ENCODE data around the gene PRKCA. TPM values are rescaled to one million over a fixed set of nuclear protein-coding genes. Genes with fewer than 3 reads are reported as not detected.
"Not testable (repeated sequence)": the region's sequence is repeated elsewhere in the genome, so short reads cannot be mapped to it uniquely, and the experiment has no call there.

PRKCA gene
- polyA plus RNA-seq (2013, experiment 1 of 2; ENCODE audit: insufficient read length), result 43.3 TPM
- 42.2 TPM for polyA plus RNA-seq (2013, experiment 2 of 2; ENCODE audit: insufficient read length)

DNA sequence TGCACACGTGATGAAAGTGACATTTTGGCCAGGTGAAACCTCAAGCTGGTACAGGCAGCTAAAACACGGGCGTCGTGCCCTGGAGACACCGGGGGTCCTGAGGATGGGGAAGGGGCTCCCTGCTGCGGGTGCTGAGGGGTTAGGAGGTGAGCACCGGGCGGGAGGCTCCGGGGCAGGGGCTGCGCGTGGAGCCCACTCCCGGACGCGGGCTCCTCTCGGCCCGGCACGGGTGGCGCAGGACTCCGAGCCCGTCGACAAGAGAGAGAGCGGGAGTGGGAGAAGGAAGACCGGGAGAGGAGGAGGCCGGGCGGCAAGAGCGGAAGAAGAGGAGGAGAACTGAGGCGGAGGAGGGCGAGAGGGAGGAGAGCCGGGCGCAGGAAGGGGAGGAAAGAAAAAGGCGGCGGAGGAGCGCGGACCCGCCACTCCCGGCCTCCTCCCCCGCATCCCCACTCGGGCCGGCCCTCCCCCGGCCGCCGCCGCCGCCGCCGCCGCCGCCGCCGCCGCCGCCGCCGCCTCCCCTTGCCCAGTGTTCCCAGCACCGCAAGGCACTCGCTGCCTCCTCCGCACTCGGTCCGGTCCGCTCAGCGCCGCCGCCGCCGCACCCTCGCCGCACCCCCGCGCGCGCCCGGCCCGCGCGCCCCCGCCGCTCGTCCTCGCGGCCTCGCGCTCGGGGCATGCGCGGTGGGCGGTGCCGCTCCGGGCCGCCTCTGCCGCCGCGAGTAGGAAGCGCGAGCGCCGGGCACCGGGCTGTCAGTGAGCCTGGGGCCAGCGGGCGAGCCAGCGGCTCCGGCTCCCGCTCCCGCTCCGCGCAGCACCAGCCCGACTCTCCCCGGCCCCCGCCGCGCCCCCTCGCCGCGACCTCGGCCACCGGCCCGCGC lies at the start of gene PRKCA:
Gene PRKCA (plus strand): TSS at position 750 of the 878 bp plus-strand sequence.
- DNase-seq, result peak; percentile 85

DNA sequence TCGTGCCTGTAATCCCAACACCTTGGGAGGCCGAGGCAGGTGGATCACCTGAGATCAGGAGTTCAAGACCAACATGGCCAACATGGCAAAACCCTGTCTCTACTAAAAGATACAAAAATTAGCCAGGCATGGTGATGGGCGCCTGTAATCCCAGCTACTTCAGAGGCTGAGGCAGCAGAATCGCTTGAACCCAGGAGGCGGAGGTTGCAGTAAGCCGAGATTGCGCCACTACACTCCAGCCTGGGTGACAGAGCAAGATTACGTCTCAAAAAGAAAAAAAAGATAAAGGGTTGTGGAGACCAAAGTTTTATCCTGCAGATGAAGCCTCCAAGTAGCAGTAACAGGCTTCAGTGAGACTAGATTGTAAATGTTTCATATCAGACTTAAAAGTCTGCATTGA lies 49.0 kb upstream of the PRKCA start:
- not testable (repeated sequence) for DNase-seq

DNA sequence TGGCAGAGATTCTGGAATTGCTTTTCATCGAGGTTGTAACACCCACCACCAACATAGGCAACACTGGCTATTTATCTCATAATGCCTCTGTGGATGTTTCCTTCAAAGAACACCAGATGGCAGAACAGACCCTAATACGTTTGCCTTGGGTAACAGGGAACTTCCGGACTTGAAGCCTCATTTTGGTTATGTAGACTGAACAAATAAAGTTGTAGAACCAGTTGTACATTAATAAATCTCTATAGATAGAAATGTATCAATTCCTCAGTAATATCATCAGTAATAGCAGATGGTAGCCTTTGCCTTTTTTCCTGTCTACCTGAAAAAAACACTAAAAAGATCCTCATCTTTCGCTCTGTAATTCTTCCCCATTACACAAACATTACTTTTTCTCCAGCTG lies 47.3 kb upstream of the PRKCA start:
- DNase-seq, result peak; percentile 83

DNA sequence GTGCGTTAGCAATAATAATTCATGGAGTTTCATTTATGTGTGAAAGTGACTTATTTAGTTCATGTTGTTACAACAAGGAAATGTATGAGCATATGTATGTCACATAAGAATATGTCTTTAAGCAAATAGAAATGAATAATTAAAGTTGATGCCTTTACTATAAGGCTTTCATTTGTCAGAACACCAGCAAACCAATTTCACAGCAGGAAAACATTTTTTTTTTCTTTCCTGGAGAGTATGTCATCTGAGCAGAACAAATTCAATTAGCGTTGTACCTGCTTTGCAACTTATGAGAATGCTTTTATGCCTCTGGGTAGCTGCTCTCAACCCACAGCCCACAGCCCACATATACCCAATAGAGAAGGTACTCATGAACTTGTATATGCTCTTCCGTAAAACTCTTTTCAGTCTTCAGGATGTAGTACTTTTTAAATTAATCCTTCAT lies 46.9 kb upstream of the PRKCA start:
- no peak for DNase-seq

DNA sequence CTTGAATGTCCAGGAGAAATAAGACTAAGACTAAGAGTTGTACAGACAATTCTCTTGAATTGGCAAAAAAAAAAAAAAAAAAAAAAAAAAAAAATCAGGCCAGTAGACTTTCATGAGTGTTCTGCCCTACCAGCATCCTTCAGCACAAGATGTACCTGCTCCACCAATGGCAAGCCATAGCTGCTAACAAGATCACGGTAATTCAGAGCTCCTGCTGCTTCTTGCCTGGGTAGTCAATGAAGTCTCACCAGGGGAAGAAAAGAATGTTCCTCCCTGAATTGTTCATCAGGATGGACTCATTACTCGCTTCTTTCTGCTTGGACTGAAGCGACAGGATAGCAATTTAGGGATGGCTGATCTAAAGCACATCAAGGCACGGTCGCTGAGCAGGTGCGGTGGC lies 42.1 kb upstream of the PRKCA start:
- DNase-seq, result no peak

DNA sequence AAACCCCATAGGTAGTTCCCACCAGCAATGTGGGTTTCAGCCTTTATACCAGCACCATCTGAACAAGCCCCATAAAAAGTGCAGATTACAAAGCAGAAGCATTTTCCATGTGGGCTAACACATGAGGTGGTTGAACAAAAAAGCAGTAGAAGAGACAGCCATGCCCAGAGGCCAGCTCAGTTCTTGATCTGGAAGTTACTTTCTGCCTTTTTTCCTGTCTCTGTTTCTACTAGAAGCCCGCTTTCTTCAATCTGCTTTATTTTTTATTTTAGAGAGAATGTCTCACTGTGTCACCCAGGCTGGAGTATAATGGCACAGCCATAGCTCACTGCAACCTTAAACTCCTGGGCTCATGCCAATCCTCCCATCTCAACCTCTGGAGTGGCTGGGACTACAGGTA lies 41.7 kb upstream of the PRKCA start:
- no peak for DNase-seq

DNA sequence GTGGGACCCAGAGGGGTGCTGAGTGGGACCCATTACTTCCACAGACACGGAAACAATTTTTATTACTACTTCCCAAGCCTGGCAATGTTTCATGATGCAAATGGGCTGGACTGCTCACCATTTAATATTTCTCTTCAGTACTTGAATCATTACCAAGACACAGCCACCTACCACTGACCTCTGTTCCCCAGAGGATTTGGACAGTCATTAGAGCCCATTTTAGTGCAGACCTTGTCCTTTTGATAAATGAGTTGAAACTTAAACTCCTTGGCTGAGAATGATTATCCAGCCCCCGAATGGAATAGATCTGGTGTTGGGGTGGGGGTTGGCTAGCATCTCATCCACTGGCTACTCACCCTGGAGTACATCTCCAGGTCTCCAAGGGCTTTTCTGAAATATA lies 39.6 kb upstream of the PRKCA start:
- DNase-seq, result no peak

DNA sequence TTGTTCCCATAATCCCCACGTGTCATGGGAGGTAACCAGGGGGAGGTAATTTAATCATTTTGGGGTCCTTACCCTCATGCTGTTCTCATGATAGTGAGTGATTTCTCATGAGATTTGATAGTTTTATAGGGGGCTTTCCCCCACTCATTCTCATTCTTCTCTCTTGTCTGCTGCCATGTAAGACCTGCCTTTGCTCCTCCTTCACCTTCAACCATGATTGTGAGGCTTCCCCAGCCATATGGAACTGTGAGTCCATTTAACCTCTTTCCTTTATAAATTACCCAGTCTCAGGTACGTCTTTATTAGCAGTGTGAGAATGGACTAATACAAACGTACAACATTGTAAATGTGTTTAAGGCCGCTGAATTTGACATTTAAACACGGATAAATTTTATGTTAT lies 37.7 kb upstream of the PRKCA start:
- no peak for DNase-seq

DNA sequence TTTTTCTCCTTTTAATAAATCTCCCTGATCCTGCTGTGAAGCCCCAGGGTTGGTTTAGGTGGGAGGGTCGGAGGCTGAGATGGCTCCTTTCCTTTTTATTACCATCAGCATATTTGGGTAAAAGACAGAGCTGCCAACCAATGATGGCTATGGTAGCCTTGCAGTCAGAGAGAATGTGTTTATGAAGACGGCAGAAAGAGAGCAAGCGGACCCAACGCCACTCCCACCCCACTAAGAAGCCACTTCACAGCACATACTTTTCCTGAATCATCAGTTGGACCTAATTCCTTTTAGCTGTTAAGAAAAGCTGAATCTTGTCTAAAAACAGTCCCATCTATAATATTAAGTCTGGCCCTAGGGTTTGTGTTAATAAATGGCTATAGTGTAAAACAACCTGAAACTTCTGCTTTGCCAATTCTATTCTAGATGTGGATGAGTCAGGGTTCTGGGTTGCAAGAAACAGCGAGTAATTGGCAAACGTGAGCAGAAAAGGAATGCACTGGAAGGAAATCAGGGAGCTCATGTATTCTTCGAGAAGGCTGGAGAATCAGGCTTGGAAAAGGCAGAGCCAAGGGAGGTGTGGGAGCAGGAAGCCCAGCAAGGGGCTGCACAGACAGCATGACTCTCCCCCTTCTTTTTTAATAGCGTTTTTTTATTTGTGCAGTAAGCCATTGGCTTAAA lies 34.0 kb upstream of the PRKCA start:
- DNase-seq, result peak; percentile 86

DNA sequence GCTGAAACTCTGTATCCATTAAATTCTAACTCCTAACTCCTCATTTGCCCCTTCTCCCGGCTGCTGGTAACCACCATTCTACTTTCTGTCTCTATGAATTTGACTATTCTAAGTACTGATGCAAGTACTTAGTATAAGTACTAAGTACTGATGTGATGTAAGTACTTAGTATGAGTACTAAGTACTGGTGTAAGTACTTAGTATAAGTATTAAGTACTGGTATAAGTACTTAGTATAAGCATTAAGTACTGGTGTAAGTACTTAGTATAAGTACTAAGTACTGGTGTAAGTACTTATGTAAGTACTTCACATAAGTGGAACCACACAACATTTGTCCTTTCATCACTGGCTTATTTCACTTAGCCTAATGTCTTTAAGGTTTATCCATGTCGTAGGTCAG lies 32.3 kb upstream of the PRKCA start:
- DNase-seq, result no peak

DNA sequence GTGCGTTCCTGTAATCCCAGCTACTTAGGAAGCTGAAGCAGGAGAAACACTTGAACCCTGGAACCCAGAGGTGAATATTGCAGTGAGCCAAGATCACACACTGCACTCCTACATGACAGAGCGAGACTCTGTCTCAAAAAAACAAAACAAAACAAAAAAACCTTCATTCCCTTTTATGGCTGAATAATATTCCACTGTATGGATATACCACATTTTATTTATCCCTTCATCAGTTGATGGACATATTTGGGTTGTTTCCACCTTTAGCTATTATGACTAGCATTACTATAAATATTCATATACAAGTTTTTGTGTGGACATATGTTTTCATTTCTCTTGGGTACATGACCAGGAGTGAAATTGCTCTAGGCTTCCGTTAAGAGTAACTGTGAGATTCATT lies 30.9 kb upstream of the PRKCA start:
- DNase-seq, result no peak

DNA sequence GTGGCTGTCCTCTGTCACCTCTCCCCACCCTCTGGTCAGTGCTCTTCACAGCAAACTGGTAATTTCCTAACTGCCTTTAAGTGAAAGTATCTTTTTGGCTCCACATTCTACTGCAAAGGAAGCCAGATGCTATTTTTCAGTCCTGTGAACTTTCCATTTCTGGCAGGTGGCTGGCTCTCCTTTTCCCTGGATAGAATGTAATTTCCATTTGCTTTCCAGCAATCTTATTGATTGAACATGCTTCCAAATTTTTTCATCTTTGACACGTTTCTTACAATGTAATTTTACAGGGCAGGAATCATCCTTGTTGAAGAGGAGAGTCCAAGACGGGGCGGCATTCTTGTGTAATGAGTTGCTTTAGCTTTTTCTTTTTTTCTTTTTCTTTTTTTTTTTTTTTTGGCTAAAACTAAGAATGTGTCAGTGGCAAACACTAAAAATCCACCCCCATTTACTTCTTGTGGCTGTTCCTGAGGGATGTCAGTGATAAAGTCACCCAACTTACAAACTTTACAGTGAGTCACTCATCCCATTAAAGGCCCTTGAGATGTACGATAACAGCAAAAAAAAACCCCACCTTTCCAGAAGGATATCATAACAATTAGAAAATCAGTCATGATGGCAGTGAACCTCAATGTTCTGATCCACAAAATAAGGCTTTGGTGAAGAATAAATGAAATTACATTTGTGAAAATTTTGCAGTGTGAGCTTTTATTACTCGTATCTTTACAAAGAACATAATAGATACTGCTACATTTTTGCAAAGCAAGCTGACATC lies 29.4 kb upstream of the PRKCA start:
- peak; percentile 85 for DNase-seq

DNA sequence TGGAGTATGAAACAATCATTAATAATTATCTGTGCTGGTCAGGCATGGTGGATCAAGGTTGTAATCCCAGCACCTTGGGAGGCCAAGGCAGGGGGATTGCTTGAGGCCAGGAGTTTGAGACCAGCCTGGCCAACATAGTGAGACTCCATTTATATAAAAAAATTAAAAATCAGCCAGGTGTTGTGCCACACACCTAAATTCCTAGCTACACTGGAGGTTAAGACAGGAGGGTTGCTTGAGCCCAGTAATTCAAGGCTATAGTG lies 28.9 kb upstream of the PRKCA start:
- no peak for DNase-seq

DNA sequence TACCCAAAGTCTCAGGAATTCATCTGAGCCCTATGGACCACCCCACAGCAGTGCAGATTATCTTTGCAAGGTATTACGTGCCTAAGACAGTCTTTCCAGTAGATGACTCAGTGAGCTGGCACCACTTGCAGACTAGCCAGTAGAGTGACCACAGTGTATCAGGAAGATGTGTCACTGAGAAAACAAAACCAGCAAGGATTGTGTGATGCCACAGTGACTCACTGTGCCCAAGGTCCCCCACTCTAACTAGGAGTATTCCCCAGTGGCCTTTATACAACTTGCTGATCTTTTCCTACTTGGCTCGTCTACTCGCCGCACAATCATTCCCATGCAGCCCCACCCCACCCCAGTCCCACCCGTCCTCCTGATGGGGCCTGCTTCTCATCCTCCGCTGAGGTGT lies 26.8 kb upstream of the PRKCA start:
- DNase-seq, result peak; percentile 96

DNA sequence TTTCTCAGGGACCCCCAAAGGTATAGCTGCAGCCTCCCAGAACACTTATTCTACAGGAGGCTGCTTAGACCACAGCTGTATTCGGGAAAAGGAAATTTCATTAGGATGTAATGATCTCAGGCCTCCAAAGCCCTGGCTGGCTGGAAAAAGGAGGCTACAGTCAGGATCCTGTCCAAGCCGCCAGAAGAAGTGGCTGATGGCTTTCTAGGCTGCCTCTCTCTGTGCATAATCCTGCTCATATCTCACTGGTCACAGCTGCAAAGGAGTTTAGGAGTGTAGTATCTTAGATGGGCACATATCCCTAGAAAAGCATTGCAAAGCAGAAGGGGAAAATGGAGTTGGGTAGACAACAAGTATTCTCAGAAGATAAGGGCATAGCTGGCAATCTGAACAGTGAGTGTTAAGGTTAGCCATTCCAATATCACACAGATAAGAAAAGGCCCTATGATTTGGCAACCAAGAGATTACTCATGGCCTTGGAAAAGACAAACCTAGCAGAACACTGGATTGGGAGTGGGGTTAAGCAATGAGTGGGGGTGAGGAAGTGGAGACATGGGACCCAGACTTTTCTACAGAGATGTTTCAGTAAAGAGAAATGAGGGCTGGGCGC lies 26.0 kb upstream of the PRKCA start:
- peak; percentile 16 for DNase-seq

DNA sequence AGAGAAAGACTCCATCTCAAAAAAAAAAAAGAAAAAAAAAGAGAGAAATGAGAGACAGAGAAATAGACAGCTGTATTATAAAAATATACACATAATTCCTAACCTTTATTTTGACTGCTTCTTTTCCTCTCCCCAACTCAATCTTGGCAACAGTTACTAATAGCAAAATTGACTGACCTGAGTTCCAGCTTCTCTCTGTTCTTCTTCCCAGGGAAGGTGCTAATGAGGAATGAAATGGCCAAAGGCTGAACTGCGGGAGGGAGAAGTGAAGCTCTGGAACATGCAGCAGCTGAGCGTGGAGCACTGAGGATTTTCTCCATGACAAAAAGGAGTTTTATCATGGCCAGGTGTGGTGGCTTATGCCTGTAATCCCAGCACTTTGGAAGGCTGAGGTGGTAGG lies 25.2 kb upstream of the PRKCA start:
- DNase-seq, result no peak

DNA sequence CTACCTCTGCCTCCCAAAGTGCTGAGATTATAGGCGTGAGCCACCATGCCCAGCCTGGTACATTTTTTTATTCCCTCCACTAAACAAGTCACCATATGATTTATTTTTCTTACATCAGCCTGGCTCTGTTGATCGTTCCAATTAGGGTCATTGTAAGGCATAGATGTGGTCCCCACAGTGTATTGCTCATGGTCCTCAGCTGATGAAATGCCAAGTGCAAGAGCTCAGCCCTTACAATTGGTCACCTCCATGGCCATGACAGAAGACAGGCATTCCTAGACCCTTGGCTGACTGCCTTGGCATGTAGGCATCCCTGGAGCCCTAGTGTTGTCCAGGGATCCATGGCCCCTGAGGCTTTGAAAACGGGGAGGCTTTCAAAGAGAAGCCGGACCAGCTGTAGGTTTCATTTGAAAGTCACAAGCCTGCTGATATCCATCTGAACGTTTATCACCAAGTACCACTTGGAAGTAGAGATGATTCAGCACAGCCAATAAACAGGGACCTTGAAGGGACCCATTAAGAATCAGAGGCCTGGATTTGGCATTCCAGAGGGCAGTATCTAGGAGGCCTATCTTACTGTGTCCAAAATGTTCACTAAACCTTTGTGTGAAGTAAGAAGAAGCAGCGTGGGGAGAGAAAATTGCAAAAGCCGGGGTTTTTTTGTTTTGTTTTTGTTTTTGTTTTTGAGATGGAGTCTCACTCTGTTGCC lies 20.6 kb upstream of the PRKCA start:
- DNase-seq, result peak; percentile 67

DNA sequence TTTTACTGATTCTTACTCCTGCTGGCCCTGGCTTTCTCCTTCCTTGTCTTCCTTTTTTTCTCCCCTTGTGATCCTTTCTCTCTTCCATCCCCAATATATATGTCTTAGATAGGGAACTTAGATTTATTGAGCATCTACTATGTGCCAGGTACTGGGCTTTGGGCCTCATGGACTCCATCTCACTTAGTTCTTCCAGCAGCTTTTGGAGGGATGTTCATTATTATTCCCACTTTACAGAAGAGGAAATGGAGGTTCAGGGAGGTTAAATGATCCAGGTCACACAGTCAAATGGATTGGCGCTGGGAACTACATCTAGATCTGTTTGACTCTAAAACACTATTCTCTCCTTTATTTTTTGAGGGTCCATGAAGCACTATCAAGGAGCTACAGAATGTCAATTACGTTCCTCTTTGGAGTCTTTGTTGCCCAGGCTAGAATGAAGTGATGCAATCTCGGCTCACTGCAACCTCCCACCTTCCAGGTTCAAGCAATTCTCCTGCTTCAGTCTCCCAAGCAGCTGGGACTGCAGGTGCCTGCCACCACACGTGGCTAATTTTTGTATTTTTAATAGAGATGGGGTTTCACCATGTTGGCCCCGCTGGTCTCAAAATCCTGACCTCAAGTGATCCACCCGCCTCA lies 19.0 kb upstream of the PRKCA start:
- no peak for DNase-seq

DNA sequence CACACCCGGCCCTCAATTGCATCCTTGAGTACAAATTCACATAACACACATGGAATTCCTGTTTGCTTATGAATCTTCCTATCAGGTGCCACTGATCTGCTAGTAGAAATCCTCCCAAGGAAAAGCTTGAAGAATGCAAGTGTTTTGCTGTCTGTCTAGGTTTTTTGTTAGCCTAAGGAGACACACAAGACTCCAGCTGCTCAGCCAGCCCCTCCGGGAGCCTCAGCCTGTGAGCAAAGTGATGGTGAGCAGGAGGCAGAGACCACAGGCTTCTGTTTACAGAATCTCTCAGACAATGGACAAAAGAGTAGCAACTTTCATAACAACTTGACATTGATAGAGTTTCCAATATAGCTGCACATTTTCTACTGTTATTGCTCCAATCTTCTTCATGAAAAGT lies 18.4 kb upstream of the PRKCA start:
- DNase-seq, result no peak

DNA sequence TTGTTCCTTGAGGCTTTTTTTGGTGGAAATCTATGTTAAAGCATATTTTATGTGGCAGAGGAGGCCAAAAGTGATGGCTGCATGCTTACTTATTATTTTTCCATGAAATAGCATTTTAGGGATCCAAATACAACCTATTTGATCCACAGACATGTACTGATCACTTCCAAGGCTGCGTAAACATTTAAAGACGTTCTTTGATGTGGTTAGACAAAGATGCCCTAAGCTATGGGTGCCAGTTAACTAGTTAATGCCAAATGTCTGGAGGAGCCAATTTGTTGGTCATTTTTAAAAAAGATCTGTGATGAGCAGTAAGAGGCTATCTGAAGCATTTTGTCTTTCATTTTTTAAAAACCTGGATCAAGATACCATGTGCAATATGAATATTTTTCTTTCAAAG lies 17.3 kb upstream of the PRKCA start:
- no peak for DNase-seq

DNA sequence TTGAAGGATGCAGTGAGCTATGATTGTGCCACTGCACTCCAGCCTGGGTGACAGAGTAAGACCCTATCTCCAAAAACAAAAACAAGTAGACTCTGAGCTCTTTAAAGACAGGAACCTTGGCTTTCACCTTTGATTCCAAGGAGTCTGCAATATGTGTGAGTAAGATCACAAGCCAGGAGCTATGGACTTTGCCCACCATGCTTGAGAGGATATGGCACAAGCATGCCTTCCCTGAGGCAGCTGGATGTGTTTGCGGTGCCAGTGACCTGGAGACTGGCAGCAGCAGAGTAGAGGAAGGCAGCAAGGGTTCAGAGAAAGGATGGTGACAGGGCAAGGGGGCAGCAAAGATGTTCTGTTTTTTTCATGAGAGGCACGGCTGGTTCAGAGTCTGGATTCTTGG lies 14.5 kb upstream of the PRKCA start:
- DNase-seq, result no peak

All from fibroblast of skin of scalp (primary cell).